Erythroblast (primary cell): ENCODE results near the gene BTBD16.

Source experiments
- GATA1 ChIP-seq: IDR thresholded peaks from 2 replicates; pipeline ENCODE4 v1.6.1; 2011; ENCODE audit warnings: low read depth, mild to moderate bottlenecking, control low read depth, low read length, moderate library complexity
- POLR2A ChIP-seq: IDR thresholded peaks from 2 replicates; pipeline ENCODE4 v1.6.1; 2011; ENCODE audit warnings: mild to moderate bottlenecking, low read length

GRCh38 chr10:122336332-122336731 is 65.2 kb downstream of the BTBD16 start:
- TF ChIP-seq POLR2A: no peak
- TF ChIP-seq GATA1: no peak
